ENCODE results near the gene KIAA1755.
A peak's percentile ranks its signal among the peaks of the same experiment; 100 is the strongest.

The KIAA1755 gene

GRCh38 chr20:38230957-38231526, 29.5 kb downstream of the KIAA1755 start:
- no peaks in the 10 kb centered on the region for H3K9me3 ChIP-seq (ENCODE audit: control insufficient read depth, insufficient read depth, low read length)
- H3K4me2 ChIP-seq (ENCODE audit: low read length), result no peak overlapping the region
- H3K4me1 ChIP-seq (ENCODE audit: control insufficient read depth, low read length), result no peaks in the 10 kb centered on the region
- no peaks in the 10 kb centered on the region for H3K9me2 ChIP-seq (replicated peaks; ENCODE audit: control insufficient read depth, low read length)
- no peaks in the 10 kb centered on the region for H3K27me3 ChIP-seq (ENCODE audit: control insufficient read depth, low read length)
- no peaks in the 10 kb centered on the region for H3K36me3 ChIP-seq (ENCODE audit: control insufficient read depth, low read length)
- no peaks in the 10 kb centered on the region for H3K79me2 ChIP-seq (ENCODE audit: control insufficient read depth, low read length)
- H3K4me3 ChIP-seq (ENCODE audit: low read length), result no peak overlapping the region
- H3F3A ChIP-seq (ENCODE audit: control insufficient read depth, insufficient read depth), result no peaks in the 10 kb centered on the region
- H4K20me1 ChIP-seq (ENCODE audit: control insufficient read depth, insufficient read depth, low read depth, low read length), result no peaks in the 10 kb centered on the region
- TF ChIP-seq EZH2phosphoT487 (IDR thresholded peaks at IDR 0.05; ENCODE audit: borderline replicate concordance, low read length), result no peak
- TF ChIP-seq, protein P1, sequence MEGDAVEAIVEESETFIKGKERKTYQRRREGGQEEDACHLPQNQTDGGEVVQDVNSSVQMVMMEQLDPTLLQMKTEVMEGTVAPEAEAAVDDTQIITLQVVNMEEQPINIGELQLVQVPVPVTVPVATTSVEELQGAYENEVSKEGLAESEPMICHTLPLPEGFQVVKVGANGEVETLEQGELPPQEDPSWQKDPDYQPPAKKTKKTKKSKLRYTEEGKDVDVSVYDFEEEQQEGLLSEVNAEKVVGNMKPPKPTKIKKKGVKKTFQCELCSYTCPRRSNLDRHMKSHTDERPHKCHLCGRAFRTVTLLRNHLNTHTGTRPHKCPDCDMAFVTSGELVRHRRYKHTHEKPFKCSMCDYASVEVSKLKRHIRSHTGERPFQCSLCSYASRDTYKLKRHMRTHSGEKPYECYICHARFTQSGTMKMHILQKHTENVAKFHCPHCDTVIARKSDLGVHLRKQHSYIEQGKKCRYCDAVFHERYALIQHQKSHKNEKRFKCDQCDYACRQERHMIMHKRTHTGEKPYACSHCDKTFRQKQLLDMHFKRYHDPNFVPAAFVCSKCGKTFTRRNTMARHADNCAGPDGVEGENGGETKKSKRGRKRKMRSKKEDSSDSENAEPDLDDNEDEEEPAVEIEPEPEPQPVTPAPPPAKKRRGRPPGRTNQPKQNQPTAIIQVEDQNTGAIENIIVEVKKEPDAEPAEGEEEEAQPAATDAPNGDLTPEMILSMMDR (IDR thresholded peaks at IDR 0.05; ENCODE audit: low read depth, low read length, poor library complexity, severe bottlenecking), result no peak
- H3K27ac ChIP-seq (ENCODE audit: low read depth, low read length), result no peak overlapping the region

- Histone ChIP-seq H3K79me2 (ENCODE audit: control insufficient read depth, low read length) (no peaks in the 10 kb centered on the region), H3K4me2 (ENCODE audit: low read length) (no peak overlapping the region), H3K27ac (ENCODE audit: low read depth, low read length) (no peak overlapping the region), H3F3A (ENCODE audit: control insufficient read depth, insufficient read depth) (no peaks in the 10 kb centered on the region), H3K27me3 (ENCODE audit: control insufficient read depth, low read length) (no peaks in the 10 kb centered on the region), H3K4me1 (ENCODE audit: control insufficient read depth, low read length) (no peaks in the 10 kb centered on the region), H3K4me3 (ENCODE audit: low read length) (no peak overlapping the region), H3K36me3 (ENCODE audit: control insufficient read depth, low read length) (no peaks in the 10 kb centered on the region), H3K9me3 (ENCODE audit: control insufficient read depth, insufficient read depth, low read length) (no peaks in the 10 kb centered on the region), H3K9me2 (replicated peaks; ENCODE audit: control insufficient read depth, low read length) (no peaks in the 10 kb centered on the region), H4K20me1 (ENCODE audit: control insufficient read depth, insufficient read depth, low read depth, low read length) (no peaks in the 10 kb centered on the region)
- no peak for TF ChIP-seq EZH2phosphoT487 (IDR thresholded peaks at IDR 0.05; ENCODE audit: borderline replicate concordance, low read length)
- TF ChIP-seq, protein P1 (IDR thresholded peaks at IDR 0.05; ENCODE audit: low read depth, low read length, poor library complexity, severe bottlenecking), result no peak
Observed at GRCh38 chr20:38230253-38230551, 30.3 kb downstream of the KIAA1755 start.

- H3K79me2 ChIP-seq (ENCODE audit: control insufficient read depth, low read length), result no peaks in the 10 kb centered on the region
- H3K4me3 ChIP-seq (ENCODE audit: low read length), result no peak overlapping the region
- H4K20me1 ChIP-seq (ENCODE audit: control insufficient read depth, insufficient read depth, low read depth, low read length), result no peaks in the 10 kb centered on the region
- no peaks in the 10 kb centered on the region for H3K9me3 ChIP-seq (ENCODE audit: control insufficient read depth, insufficient read depth, low read length)
- no peaks in the 10 kb centered on the region for H3F3A ChIP-seq (ENCODE audit: control insufficient read depth, insufficient read depth)
- TF ChIP-seq, protein P1 (IDR thresholded peaks at IDR 0.05; ENCODE audit: low read depth, low read length, poor library complexity, severe bottlenecking), result peak; percentile 62
- TF ChIP-seq EZH2phosphoT487 (IDR thresholded peaks at IDR 0.05; ENCODE audit: borderline replicate concordance, low read length), result no peak
- H3K9me2 ChIP-seq (replicated peaks; ENCODE audit: control insufficient read depth, low read length), result no peaks in the 10 kb centered on the region
- no peaks in the 10 kb centered on the region for H3K4me1 ChIP-seq (ENCODE audit: control insufficient read depth, low read length)
- H3K4me2 ChIP-seq (ENCODE audit: low read length), result no peak overlapping the region
- H3K36me3 ChIP-seq (ENCODE audit: control insufficient read depth, low read length), result no peaks in the 10 kb centered on the region
- no peaks in the 10 kb centered on the region for H3K27me3 ChIP-seq (ENCODE audit: control insufficient read depth, low read length)
- no peak overlapping the region for H3K27ac ChIP-seq (ENCODE audit: low read depth, low read length)
Observed at GRCh38 chr20:38229376-38230252, 30.9 kb downstream of the KIAA1755 start.

Data from DOHH2 (cell line).